ENCODE measurements around the gene ANKRA2. TPM values are rescaled to one million over a fixed set of nuclear protein-coding genes. Genes with fewer than 3 reads are reported as not detected.
"Not testable (repeated sequence)": the region's sequence is repeated elsewhere in the genome, so short reads cannot be mapped to it uniquely, and the experiment has no call there.

ANKRA2 gene
- total RNA-seq, 3 donors from 2014 or later (not counting 1 experiment from before 2014, with no cell fraction given), result 37.4 to 44.4 (median 41.9) TPM

DNA sequence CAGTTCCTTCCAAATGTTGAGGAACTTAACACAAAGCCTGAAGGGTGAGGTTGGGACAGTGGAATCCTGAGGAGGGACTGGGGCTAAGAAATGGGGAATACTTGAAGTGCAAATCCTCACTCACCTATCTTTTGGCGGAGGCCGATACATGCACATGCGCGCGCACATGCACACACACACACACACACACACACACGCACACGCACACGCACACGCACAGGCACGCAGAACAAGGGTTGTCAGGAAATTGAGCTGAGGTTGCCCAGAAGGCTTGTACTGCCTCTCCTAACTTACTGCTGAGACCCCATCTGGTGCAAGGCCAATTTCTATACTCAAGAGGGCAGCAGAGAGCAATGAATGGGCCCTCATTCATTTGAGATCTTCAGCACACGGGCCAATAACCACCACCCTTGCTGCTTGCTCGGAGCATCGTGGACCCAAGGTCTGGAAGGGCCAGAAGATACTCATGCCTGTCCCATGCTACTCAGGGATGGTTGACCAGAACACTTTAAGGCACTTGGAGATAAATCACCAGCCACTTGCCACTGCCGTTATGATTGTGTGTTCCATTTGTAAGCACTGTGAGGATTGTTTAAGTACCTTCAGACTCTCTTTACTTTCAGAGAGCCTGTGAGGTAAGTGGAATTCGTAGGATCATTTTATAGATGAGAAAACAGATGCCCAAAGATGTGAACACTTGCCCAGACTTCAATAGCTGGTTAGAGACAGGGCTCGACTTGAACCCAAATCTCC, 45.7 kb downstream of the ANKRA2 start:
- Histone ChIP-seq H3K27me3 (ENCODE audit: control insufficient read depth, insufficient read depth, low read length) (no peaks in the 10 kb centered on the region), H3K9me3 (ENCODE audit: control insufficient read depth, insufficient read depth, low read length) (no peaks in the 10 kb centered on the region), H3K4me3 (ENCODE audit: low read length) (no peak overlapping the region), H3K4me1 (ENCODE audit: control insufficient read depth, insufficient read depth, low read length) (peaks cover 5% of the 10 kb centered on the region), H3K27ac (ENCODE audit: low read length) (no peak overlapping the region), H3K36me3 (ENCODE audit: control insufficient read depth, insufficient read depth, low read length) (no peaks in the 10 kb centered on the region)
- H3K36me3 Mint-ChIP-seq, result no peaks in the 10 kb centered on the region
- ATAC-seq, result peak; percentile 95 to 100 (median 99)
- peaks cover 8 to 9% of the 10 kb centered on the region in 2 donors for H3K4me1 Mint-ChIP-seq
- DNase-seq, result peak; percentile 41 to 89
- H3K27me3 Mint-ChIP-seq (ENCODE audit: low read depth in 2 of 2), result no peaks in the 10 kb centered on the region
- peak overlapping the region; percentile 35 for H3K4me3 Mint-ChIP-seq
- intact Hi-C loops (cut with micrococcal nuclease), result loop anchor here (1.0 kb wide), 2 partner anchors 17 to 273 kb away; no protein-coding TSS in a partner anchor
- H3K9me3 Mint-ChIP-seq, result no peaks in the 10 kb centered on the region
- 17% methylated on average over 16 of the region's 16 CpGs for WGBS (ENCODE audit: insufficient coverage)
- TF ChIP-seq, protein P1, sequence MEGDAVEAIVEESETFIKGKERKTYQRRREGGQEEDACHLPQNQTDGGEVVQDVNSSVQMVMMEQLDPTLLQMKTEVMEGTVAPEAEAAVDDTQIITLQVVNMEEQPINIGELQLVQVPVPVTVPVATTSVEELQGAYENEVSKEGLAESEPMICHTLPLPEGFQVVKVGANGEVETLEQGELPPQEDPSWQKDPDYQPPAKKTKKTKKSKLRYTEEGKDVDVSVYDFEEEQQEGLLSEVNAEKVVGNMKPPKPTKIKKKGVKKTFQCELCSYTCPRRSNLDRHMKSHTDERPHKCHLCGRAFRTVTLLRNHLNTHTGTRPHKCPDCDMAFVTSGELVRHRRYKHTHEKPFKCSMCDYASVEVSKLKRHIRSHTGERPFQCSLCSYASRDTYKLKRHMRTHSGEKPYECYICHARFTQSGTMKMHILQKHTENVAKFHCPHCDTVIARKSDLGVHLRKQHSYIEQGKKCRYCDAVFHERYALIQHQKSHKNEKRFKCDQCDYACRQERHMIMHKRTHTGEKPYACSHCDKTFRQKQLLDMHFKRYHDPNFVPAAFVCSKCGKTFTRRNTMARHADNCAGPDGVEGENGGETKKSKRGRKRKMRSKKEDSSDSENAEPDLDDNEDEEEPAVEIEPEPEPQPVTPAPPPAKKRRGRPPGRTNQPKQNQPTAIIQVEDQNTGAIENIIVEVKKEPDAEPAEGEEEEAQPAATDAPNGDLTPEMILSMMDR (IDR thresholded peaks at IDR 0.05), result peak; percentile 72
- H3K27ac Mint-ChIP-seq, result no peak overlapping the region

DNA sequence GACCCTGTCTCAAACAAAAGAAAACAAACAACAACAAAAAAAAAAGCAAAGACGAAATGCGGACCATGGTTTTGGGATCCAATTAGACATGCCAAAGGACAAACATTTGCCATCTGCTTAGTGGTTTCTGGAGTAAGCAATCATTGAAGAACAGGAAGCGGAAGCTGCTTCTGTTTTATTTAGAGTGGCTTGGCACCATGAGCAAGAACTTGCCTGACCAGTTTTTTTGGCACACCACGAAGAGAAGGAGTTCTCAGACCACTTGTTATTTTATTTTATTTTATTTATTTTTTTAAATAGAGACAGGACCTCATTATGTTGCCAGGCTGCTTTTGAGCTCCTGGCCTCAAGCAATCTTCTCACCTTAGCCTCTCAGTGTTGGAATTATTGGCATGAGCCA, 50.2 kb downstream of the ANKRA2 start:
- TF ChIP-seq, protein P1 (IDR thresholded peaks at IDR 0.05), result no peak
- H3K4me1 ChIP-seq (ENCODE audit: control insufficient read depth, insufficient read depth, low read length), result peaks cover 5% of the 10 kb centered on the region
- Mint-ChIP-seq H3K27ac (no peak overlapping the region), H3K4me1 (peaks cover 8 to 9% of the 10 kb centered on the region in 2 donors), H3K36me3 (no peaks in the 10 kb centered on the region), H3K9me3 (no peaks in the 10 kb centered on the region), H3K4me3 (no peak overlapping the region), H3K27me3 (ENCODE audit: low read depth in 2 of 2) (no peaks in the 10 kb centered on the region)
- ATAC-seq, result no peak
- no peaks in the 10 kb centered on the region for H3K27me3 ChIP-seq (ENCODE audit: control insufficient read depth, insufficient read depth, low read length)
- WGBS (ENCODE audit: insufficient coverage), result 94% methylated on average over 3 of the region's 4 CpGs
- no peak for DNase-seq
- no peaks in the 10 kb centered on the region for H3K9me3 ChIP-seq (ENCODE audit: control insufficient read depth, insufficient read depth, low read length)
- no peaks in the 10 kb centered on the region for H3K36me3 ChIP-seq (ENCODE audit: control insufficient read depth, insufficient read depth, low read length)
- no peak overlapping the region for H3K4me3 ChIP-seq (ENCODE audit: low read length)
- no peak overlapping the region for H3K27ac ChIP-seq (ENCODE audit: low read length)
- intact Hi-C loops (cut with micrococcal nuclease), result no loop called here

DNA sequence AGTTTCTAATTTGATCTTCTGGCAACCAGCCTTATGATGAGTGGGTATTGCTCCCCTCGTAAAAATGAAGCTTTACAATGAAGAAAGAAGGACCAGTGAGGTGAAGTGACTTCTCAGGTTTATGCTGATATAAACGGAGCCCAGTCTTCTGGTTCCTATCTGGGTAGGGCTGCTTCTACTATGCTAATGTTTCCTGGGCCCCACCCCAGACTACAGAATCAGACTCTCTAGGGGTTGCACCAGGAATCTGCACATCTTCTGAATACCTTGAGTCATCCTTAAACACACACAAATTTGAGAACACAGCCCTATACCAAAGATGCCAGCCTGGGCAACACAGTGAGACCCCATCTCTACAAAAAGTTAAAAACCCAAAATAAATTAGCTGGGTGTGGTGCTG, 51.0 kb downstream of the ANKRA2 start:
- intact Hi-C loops (cut with micrococcal nuclease), result no loop called here
- no peak for ATAC-seq
- DNase-seq, result no peak
- H3K4me3 ChIP-seq (ENCODE audit: low read length), result no peak overlapping the region
- H3K4me3 Mint-ChIP-seq, result no peak overlapping the region
- no peaks in the 10 kb centered on the region for H3K27me3 ChIP-seq (ENCODE audit: control insufficient read depth, insufficient read depth, low read length)
- no peaks in the 10 kb centered on the region for H3K36me3 Mint-ChIP-seq
- no peaks in the 10 kb centered on the region for H3K9me3 ChIP-seq (ENCODE audit: control insufficient read depth, insufficient read depth, low read length)
- H3K27ac Mint-ChIP-seq, result no peak overlapping the region
- peaks cover 2 to 3% of the 10 kb centered on the region in 2 donors for H3K4me1 Mint-ChIP-seq
- H3K36me3 ChIP-seq (ENCODE audit: control insufficient read depth, insufficient read depth, low read length), result no peaks in the 10 kb centered on the region
- WGBS (ENCODE audit: insufficient coverage), result 89% methylated on average over 2 of the region's 2 CpGs
- TF ChIP-seq, protein P1 (IDR thresholded peaks at IDR 0.05), result no peak
- no peaks in the 10 kb centered on the region for H3K4me1 ChIP-seq (ENCODE audit: control insufficient read depth, insufficient read depth, low read length)
- H3K9me3 Mint-ChIP-seq, result no peaks in the 10 kb centered on the region
- no peaks in the 10 kb centered on the region for H3K27me3 Mint-ChIP-seq (ENCODE audit: low read depth in 2 of 2)
- no peak overlapping the region for H3K27ac ChIP-seq (ENCODE audit: low read length)

DNA sequence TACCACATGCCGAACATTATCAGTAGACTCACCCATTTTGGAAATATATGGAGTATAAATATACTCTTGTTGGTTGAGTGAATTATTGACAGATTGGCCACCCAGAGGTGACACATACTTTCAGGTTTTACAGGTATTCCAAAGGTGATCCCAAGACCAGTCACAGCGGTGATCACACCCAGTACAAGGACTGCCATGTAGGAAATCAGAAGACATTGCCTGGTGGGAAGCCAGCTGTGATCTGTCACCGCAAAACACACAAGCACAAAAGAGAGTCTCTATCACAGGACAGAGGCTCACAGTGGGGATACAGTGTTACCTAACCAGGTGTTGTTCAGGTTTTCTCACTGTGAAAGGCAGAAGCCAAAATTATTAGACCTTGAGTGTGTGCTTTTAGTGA, 51.4 kb downstream of the ANKRA2 start:
- intact Hi-C loops (cut with micrococcal nuclease), result no loop called here
- Histone ChIP-seq H3K9me3 (ENCODE audit: control insufficient read depth, insufficient read depth, low read length) (no peaks in the 10 kb centered on the region), H3K27ac (ENCODE audit: low read length) (no peak overlapping the region), H3K4me1 (ENCODE audit: control insufficient read depth, insufficient read depth, low read length) (no peaks in the 10 kb centered on the region), H3K36me3 (ENCODE audit: control insufficient read depth, insufficient read depth, low read length) (no peaks in the 10 kb centered on the region), H3K27me3 (ENCODE audit: control insufficient read depth, insufficient read depth, low read length) (no peaks in the 10 kb centered on the region), H3K4me3 (ENCODE audit: low read length) (no peak overlapping the region)
- Mint-ChIP-seq H3K4me3 (no peak overlapping the region), H3K36me3 (no peaks in the 10 kb centered on the region), H3K4me1 (no peaks in the 10 kb centered on the region), H3K9me3 (no peaks in the 10 kb centered on the region), H3K27ac (no peak overlapping the region), H3K27me3 (ENCODE audit: low read depth in 2 of 2) (no peaks in the 10 kb centered on the region)
- DNase-seq (no peak), ATAC-seq (no peak)
- WGBS (ENCODE audit: insufficient coverage), result 95% methylated on average over 2 of the region's 3 CpGs
- TF ChIP-seq, protein P1 (IDR thresholded peaks at IDR 0.05), result no peak

DNA sequence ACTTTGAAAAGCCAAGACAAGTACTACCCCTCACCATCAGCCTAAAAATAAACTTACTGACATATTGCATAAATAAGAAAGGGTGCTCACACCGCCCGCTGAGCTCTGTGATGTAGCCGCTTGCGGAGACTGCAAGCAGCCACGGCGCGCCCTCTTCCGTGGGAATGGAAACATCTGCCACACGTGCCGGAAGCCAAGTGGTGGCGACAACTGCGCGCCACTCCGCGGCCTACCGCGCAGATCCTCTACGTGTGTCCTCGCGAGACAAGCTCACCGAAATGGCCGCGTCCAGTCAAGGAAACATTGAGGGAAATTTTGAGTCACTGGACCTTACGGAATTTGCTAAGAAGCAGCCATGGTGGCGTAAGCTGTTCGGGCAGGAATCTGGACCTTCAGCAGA, 56.9 kb downstream of the ANKRA2 start:
- H3K36me3 Mint-ChIP-seq; H3K27me3 Mint-ChIP-seq (ENCODE audit: low read depth in 2 of 2); H3K27me3 ChIP-seq (ENCODE audit: control insufficient read depth, insufficient read depth, low read length); H3K4me3 ChIP-seq (ENCODE audit: low read length); intact Hi-C loops (cut with micrococcal nuclease); H3K27ac ChIP-seq (ENCODE audit: low read length); H3K4me1 Mint-ChIP-seq; H3K4me3 Mint-ChIP-seq; H3K27ac Mint-ChIP-seq; H3K9me3 ChIP-seq (ENCODE audit: control insufficient read depth, insufficient read depth, low read length); H3K9me3 Mint-ChIP-seq; DNase-seq; H3K4me1 ChIP-seq (ENCODE audit: control insufficient read depth, insufficient read depth, low read length): not testable (repeated sequence)
- peaks cover 31% of the 10 kb centered on the region for H3K36me3 ChIP-seq (ENCODE audit: control insufficient read depth, insufficient read depth, low read length)
- peak; percentile 70 to 84 (median 79) for ATAC-seq
- WGBS (ENCODE audit: insufficient coverage), result 98% methylated on average over 26 of the region's 26 CpGs
